ENCODE data around the gene PTPRC.

PTPRC gene

DNA sequence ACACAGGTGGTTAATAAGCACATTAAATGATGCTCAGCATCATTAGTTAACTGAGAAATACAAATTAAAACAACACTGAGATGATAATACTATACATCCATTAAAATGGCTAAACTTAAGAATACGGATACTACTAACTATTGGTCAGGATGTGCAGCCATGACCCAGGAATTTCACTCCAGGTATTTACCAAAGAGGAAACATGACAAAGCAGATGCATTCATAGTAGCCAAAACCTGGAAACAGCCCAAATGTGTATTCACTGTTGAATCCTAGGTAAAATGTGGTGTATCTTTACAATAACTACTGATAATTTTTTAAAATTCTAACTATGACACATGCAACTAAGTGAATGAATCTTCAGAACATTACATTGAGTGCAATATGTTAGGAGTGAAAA, 73.0 kb downstream of the PTPRC start:
- DNase-seq = no peak

DNA sequence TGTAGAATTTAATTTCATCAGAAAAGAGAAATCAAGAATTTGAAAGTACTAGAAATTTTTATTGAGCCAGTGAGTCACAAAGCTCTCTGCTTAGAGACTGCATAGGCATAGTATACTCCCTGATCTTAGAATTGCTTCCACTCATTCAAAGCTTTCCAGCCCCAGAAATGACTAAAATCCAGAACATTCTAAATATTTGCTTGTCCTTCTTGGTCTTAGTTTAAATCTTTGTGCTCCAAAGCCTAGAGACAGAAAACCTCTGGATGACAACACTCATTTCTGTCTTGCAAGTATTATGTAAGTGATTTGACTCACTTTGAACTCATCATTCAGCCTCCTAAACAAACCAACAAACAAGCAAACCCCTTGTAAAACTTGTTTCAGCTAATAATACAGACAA, 74.2 kb downstream of the PTPRC start:
- no peak for DNase-seq

- DNase-seq = no peak
Measured at GRCh38 chr1:198714271-198714670, 75.4 kb downstream of the PTPRC start.

DNA sequence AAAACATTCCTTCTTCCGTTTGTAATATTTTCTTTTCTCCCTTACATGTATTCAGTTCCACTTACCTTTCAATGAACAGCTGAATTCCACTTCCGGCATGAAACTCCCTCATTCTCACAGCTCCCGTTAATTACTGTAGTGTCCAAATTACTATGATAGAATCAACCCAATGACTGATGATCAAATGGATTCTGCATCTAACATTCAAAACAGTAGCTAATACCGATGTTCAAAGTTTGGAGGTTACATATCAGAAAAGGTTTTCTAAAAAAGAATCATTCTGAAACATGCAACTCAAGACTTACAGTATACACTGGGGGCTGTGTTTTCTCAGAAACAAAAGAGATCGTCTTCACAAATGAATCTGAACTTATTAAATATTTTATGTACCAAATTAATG, 77.2 kb downstream of the PTPRC start:
- no peak for DNase-seq

GRCh38 chr1:198717510-198717909, 78.7 kb downstream of the PTPRC start:
- DNase-seq = no peak

DNA sequence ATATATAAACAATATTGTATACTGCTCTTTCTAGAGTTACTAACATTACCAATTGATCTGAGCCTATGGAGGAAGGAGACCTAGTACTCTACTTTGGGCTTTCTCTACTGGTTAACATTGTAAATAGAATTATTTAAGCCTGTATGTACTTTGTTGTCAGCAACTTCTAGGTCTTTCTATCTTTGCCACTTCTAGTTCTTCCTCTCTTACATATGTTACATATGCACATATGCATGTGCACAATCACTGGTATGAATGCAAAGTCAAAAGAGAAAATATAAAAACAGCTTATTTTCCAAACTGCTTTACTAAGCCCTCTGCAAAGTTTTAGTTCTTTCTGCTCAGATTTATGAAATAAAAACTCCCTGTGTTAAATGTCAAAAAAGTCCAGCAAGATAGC, 84.3 kb downstream of the PTPRC start:
- no peak for DNase-seq

- DNase-seq = no peak
Measured at GRCh38 chr1:198725090-198725489, 86.2 kb downstream of the PTPRC start.

- no peak for DNase-seq
Measured at GRCh38 chr1:198726455-198726854, 87.6 kb downstream of the PTPRC start.

- no peak for DNase-seq
Measured at GRCh38 chr1:198729195-198729863, 90.5 kb downstream of the PTPRC start.

DNA sequence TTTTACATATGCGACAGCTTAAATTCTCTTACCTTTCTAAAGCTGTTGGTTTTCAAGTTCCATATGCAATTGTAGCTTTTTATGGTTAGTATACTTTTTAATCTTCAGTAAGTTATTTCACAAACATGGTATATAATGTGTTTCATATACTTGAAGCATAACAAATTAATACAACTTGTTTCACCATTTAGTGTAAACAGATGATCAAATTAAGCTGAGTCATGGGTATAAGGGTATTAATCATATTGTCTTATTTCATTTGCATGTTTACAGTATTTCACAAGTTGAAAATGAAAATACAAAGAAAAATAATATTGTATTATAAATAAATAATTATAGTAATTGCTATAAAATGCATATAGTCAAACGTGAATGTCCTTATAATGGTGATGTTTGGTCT, 92.1 kb downstream of the PTPRC start:
- DNase-seq = no peak

- DNase-seq = no peak
Measured at GRCh38 chr1:198734323-198735008, 95.6 kb downstream of the PTPRC start.

GRCh38 chr1:198741744-198742143, 102.9 kb downstream of the PTPRC start:
- DNase-seq = no peak

GRCh38 chr1:198747127-198747526, 108.3 kb downstream of the PTPRC start:
- DNase-seq = no peak

DNA sequence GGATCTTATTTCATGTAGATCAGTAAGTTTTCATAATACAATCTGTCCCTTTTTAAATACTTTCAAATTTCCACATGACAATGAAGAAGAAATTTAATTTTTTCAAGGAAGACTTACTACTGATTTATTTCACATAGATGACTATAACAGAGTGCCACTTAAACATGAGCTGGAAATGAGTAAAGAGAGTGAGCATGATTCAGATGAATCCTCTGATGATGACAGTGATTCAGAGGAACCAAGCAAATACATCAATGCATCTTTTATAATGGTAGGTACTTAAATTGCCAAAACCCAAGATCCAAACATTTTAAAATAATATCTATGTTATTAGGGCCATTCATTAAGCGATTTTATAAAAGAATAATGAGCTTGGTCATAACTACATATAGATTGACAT, 110.4 kb downstream of the PTPRC start:
- no peak for DNase-seq

DNA sequence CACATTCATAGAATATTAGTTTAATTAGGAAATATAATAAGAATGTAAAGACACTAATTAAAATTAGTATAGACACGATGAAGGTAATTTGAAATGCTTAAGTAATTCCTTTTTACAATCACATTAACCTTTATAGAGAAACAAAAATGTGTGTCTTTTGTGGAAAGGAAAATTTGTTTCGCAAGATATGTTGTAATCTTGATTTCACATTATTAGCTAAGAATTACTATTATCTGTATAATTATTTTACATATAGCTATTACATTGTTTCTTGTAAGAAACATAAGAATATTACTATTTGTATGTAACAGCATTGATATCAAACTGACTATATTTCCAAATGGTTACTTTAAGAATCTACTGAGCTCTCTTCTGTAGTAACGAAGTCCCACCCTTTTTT, 111.2 kb downstream of the PTPRC start:
- no peak for DNase-seq

- DNase-seq = no peak
Measured at GRCh38 chr1:198751741-198752140, 112.9 kb downstream of the PTPRC start.

- DNase-seq = no peak
Measured at GRCh38 chr1:198754670-198755069, 115.8 kb downstream of the PTPRC start.

GRCh38 chr1:198755715-198756114, 116.9 kb downstream of the PTPRC start:
- DNase-seq = no peak

- no peak for DNase-seq
Measured at GRCh38 chr1:198756470-198756869, 117.6 kb downstream of the PTPRC start.

- no peak for DNase-seq
Measured at GRCh38 chr1:198761859-198762616, 123.2 kb downstream of the PTPRC start.

DNA sequence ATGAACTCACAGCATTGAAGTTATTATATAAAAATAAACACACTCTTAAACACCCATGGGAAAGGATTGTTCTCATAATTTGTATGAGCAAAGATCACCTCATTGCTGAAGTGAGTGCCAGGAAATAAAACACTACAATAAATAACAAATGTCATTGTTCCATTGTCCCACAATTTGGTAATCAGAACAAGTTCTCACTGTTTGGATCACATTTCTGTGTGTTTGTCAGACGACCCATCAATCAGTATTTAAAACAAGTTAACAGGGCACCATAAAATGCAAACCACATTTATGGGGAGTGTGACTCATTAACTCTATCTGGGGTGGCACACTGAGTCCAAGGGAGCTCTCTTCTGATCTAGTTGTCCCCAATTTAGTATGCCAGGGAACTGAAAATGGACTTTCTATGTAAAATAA, 124.5 kb downstream of the PTPRC start:
- DNase-seq = no peak

GRCh38 chr1:198764748-198765147, 125.9 kb downstream of the PTPRC start:
- no peak for DNase-seq

DNA sequence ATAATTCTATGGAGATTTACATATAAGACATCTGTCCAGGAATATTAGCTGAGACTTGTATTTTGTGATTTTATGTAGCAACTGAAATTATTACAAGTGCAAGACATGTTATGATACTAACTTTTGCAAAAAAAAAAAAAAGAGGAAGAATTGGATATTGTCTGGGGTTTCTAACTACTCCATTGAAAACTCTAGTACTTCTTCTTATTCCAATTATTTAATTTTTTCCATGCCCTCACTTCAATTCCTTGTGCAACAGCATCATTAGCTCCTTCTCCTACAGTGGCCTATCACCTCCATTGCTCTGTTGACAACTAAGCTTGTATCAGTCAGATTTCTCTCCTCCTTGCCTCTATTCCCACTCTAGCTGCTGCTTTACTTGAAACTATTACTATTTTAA, 126.6 kb downstream of the PTPRC start:
- no peak for DNase-seq

- no peak for DNase-seq
Measured at GRCh38 chr1:198771563-198772153, 132.8 kb downstream of the PTPRC start.
